GM19023 (cell line): ENCODE results near the gene BTBD16.

ENCODE experiments used
- ATAC-seq: cut with Tn5 transposase; IDR thresholded peaks from one replicate; pipeline ENCODE4 v1.9.1; 2021; ENCODE audit warnings: mild to moderate bottlenecking, moderate library complexity; ENCODE audit not compliant: unreplicated experiment

Gene BTBD16

GRCh38 chr10:122292376-122292775, 21.3 kb downstream of the BTBD16 start:
- ATAC-seq = no peak

GRCh38 chr10:122293156-122293960, 22.3 kb downstream of the BTBD16 start:
- no peak for ATAC-seq

- ATAC-seq = no peak
Observed at GRCh38 chr10:122293961-122294380, 22.9 kb downstream of the BTBD16 start.

- no peak for ATAC-seq
Observed at GRCh38 chr10:122294511-122295450, 23.7 kb downstream of the BTBD16 start.

GRCh38 chr10:122295451-122295809, 24.3 kb downstream of the BTBD16 start:
- ATAC-seq = no peak

GRCh38 chr10:122296363-122297120, 25.4 kb downstream of the BTBD16 start:
- no peak for ATAC-seq

- no peak for ATAC-seq
Observed at GRCh38 chr10:122297583-122297982, 26.5 kb downstream of the BTBD16 start.

GRCh38 chr10:122298206-122298597, 27.1 kb downstream of the BTBD16 start:
- ATAC-seq = no peak

GRCh38 chr10:122298598-122299301, 27.7 kb downstream of the BTBD16 start:
- ATAC-seq = peak; percentile 76

GRCh38 chr10:122299423-122300075, 28.5 kb downstream of the BTBD16 start:
- ATAC-seq = no peak

GRCh38 chr10:122301055-122301810, 30.1 kb downstream of the BTBD16 start:
- ATAC-seq = no peak

- ATAC-seq = no peak
Observed at GRCh38 chr10:122301811-122302115, 30.7 kb downstream of the BTBD16 start.

- no peak for ATAC-seq
Observed at GRCh38 chr10:122302315-122302714, 31.2 kb downstream of the BTBD16 start.

- ATAC-seq = no peak
Observed at GRCh38 chr10:122303271-122304053, 32.4 kb downstream of the BTBD16 start.

GRCh38 chr10:122304054-122304579, 33.0 kb downstream of the BTBD16 start:
- ATAC-seq = no peak

- ATAC-seq = no peak
Observed at GRCh38 chr10:122306282-122306681, 35.2 kb downstream of the BTBD16 start.

- ATAC-seq = no peak
Observed at GRCh38 chr10:122306744-122307143, 35.6 kb downstream of the BTBD16 start.

- ATAC-seq = no peak
Observed at GRCh38 chr10:122307669-122308416, 36.7 kb downstream of the BTBD16 start.
